Large intestine (tissue), 3 donors: ENCODE measurements around the gene PIK3AP1. TPM values are rescaled to one million over a fixed set of nuclear protein-coding genes. Genes with fewer than 3 reads are reported as not detected.

Experiments used
- DNase-seq, 2 donors: peaks; one replicate each; pipeline versions ENCODE4 v3.0.0 to v3.0.0-alpha.2; 2013
- H3K27ac ChIP-seq: one replicate; pipeline ENCODE4 v1.5.1; 2013; ENCODE audit warnings: low read length
- H3K27me3 ChIP-seq: 2 replicates; pipeline ENCODE4 v1.6.1; 2013; ENCODE audit warnings: low read length; ENCODE audit not compliant: control insufficient read depth, insufficient read depth
- H3K36me3 ChIP-seq: 2 replicates; pipeline ENCODE4 v1.6.1; 2013; ENCODE audit warnings: low read length; ENCODE audit not compliant: control insufficient read depth, insufficient read depth
- H3K4me1 ChIP-seq: one replicate; pipeline ENCODE4 v1.6.1; 2013; ENCODE audit warnings: low read length; ENCODE audit not compliant: control insufficient read depth, insufficient read depth
- H3K4me3 ChIP-seq: one replicate; pipeline ENCODE4 v1.5.1; 2013; ENCODE audit warnings: low read length
- H3K9me3 ChIP-seq: one replicate; pipeline ENCODE4 v1.6.1; 2013; ENCODE audit warnings: mild to moderate bottlenecking, low read depth, low read length, moderate library complexity; ENCODE audit not compliant: control insufficient read depth
- WGBS: methylation state at CpG from one replicate; pipeline ENCODE4 v1.1.5; 2013; ENCODE audit warnings: low lambda C conversion rate; ENCODE audit not compliant: insufficient coverage; 5-methylcytosine and 5-hydroxymethylcytosine counted together
- polyA plus RNA-seq: library from polyadenylated mRNA; unstranded; fragments of 120-200 nt; gene quantifications from one replicate; pipeline ENCODE4 v1.2.1, GENCODE V29; 2013

Gene PIK3AP1
- polyA plus RNA-seq, 1 donor: 5.7 TPM

DNA sequence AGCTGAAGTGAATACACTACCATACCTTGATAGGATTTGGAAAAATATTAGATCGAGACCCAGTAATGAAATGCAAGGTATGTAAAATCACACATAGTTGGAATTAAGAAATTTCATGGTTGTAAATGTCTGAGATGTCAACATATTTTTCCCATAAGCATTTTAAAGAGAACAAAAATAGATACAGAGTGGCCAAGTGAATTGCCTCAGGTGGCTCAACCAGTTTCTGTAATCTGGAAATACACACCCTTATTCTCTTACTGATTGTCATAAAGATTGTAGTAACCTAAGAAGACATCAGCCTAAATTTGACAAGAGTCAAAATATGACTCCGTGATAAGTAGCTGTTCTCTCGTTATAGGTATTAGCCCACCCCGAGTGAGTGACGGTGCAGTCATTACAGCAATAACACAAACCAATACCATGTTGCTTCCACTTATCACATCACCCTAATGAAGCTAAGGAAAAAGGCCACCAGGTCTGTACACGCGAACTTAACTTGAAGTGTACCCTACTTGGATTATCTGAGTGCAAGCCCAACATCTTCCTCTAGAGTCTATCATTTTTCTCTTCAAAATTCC is 23.4 kb downstream of the PIK3AP1 start:
- 100% methylated on average over 1 of the region's 7 CpGs for WGBS

DNA sequence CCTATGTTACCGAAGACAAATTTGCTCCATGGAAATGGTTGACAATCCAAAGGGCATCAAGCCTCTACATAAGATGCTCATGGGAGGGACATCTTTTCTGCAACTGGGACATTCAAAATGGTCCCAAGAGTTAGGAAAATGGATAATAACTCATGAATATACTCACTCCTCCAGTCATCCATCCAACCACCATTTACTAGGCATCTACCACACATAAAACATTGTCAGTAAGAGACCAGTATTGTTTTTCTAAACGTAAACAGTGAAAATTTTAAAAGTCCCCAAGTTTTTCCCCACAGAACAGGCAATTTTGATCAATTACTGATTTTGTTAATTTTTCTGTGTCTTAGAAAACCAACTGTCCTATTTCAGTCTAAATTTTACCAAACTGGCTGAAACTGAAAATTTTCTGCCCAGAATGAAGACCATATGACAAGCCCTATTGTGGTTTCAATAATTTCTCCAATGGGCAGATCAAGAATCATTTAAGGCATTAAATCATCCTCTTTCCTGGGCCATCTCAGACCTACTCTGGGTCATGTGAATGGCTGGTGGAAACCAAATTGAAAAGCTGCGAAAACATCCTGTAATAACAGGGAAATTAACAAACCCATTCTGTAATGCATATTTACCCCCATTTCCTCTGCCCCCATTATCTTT is 24.2 kb downstream of the PIK3AP1 start:
- no peaks in the 10 kb centered on the region for H3K4me1 ChIP-seq
- no peaks in the 10 kb centered on the region for H3K36me3 ChIP-seq
- no peak overlapping the region for H3K4me3 ChIP-seq
- no peak overlapping the region for H3K27ac ChIP-seq
- H3K27me3 ChIP-seq: no peaks in the 10 kb centered on the region
- 61% methylated on average over 3 of the region's 3 CpGs for WGBS
- no peak for DNase-seq
- H3K9me3 ChIP-seq: no peaks in the 10 kb centered on the region

More for the DNA sequence above, 23.4 kb downstream of the PIK3AP1 start:
- Histone ChIP-seq H3K9me3 (no peaks in the 10 kb centered on the region), H3K4me3 (no peak overlapping the region), H3K27ac (no peak overlapping the region), H3K27me3 (no peaks in the 10 kb centered on the region), H3K4me1 (no peaks in the 10 kb centered on the region), H3K36me3 (no peaks in the 10 kb centered on the region)
- DNase-seq: no peak

DNA sequence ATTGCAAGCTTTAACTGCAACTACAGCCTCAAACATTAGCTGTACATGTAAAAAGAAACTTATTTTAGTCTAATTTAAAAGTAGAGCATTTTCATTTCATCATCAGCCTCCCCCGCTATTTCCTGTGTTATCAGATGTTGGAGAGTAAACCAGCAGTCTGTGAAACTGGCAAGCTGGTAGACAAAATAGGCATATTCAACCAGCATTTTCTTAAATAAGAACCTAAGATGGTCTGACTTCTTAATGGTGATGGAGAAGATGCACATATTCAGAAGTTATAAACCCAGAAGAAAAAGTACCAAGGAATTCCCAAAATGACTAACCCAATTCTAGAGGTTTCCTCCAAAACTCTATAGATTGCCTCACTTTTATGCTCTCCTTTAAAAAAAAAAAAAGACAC is 24.9 kb downstream of the PIK3AP1 start:
- no peak overlapping the region for H3K27ac ChIP-seq

DNA sequence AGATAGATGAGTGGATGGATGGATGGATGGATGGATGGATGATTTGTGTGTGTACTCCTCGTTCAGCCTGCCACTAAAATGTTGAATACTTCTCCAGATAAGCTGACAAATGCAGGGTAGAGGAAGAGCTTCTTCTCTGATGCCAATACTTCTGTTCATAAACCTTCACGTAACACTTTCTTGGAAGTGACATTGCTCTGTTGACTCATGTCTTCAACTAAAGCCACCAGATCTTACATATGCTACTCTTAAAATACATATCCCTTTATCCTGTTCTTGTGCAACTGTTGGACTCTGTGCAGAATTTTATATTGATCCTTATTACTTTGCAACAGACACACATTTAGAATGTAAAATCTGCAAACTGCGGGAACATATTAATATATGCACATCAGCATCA is 26.9 kb downstream of the PIK3AP1 start:
- Histone ChIP-seq H3K36me3 (no peaks in the 10 kb centered on the region), H3K4me1 (no peaks in the 10 kb centered on the region), H3K4me3 (no peak overlapping the region), H3K27ac (no peak overlapping the region), H3K9me3 (no peaks in the 10 kb centered on the region), H3K27me3 (no peaks in the 10 kb centered on the region)
- no peak for DNase-seq
- 100% methylated on average over 1 of the region's 3 CpGs for WGBS

More for the DNA sequence above, 24.9 kb downstream of the PIK3AP1 start:
- no CpG with 5 or more reads among the region's 1 CpG for WGBS
- no peak for DNase-seq
- Histone ChIP-seq H3K4me1 (no peaks in the 10 kb centered on the region), H3K27me3 (no peaks in the 10 kb centered on the region), H3K4me3 (no peak overlapping the region), H3K36me3 (no peaks in the 10 kb centered on the region), H3K9me3 (no peaks in the 10 kb centered on the region)

DNA sequence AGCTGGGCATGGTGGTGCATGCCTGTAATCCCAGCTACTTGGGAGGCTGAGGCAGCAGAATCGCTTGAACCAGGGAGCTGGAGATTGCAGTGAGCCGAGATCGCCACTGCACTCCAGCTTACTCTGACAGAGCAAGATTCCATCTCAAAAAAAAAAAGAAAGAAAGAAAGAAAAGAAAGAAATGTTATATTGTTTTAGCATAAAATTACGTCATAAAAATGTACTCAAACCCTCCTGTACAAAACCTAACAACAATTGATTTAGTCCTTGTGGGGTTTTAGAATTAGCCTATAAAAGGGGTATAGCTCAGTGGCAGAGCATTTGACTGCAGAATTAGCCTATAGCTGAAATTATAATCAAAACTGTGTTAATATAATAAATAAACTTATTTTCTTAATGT is 27.9 kb downstream of the PIK3AP1 start:
- Histone ChIP-seq H3K36me3 (no peaks in the 10 kb centered on the region), H3K9me3 (no peaks in the 10 kb centered on the region), H3K27ac (no peak overlapping the region), H3K27me3 (no peaks in the 10 kb centered on the region), H3K4me3 (no peak overlapping the region), H3K4me1 (no peaks in the 10 kb centered on the region)
- 98% methylated on average over 4 of the region's 4 CpGs for WGBS
- DNase-seq: no peak

DNA sequence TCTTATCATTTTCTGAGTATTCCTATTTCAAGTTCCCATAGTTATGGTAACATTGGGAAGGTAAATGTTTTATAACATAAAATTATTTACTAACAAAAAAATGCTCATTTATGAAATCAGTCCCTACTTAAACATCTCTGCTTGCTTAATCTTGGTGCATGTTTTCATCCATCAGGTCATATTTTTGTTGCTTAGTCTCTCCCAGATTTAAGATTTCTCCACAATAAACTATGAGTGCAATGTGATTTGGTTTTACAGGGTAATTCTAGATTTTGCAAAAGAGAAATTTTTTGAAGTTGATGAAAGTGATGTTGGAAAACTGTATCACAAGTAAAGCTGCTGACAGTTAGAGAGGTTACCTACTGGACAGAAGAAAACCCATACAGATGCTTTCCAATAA is 28.6 kb downstream of the PIK3AP1 start:
- Histone ChIP-seq H3K27ac (no peak overlapping the region), H3K9me3 (no peaks in the 10 kb centered on the region), H3K36me3 (no peaks in the 10 kb centered on the region), H3K4me1 (no peaks in the 10 kb centered on the region), H3K4me3 (no peak overlapping the region), H3K27me3 (no peaks in the 10 kb centered on the region)
- no peak for DNase-seq

DNA sequence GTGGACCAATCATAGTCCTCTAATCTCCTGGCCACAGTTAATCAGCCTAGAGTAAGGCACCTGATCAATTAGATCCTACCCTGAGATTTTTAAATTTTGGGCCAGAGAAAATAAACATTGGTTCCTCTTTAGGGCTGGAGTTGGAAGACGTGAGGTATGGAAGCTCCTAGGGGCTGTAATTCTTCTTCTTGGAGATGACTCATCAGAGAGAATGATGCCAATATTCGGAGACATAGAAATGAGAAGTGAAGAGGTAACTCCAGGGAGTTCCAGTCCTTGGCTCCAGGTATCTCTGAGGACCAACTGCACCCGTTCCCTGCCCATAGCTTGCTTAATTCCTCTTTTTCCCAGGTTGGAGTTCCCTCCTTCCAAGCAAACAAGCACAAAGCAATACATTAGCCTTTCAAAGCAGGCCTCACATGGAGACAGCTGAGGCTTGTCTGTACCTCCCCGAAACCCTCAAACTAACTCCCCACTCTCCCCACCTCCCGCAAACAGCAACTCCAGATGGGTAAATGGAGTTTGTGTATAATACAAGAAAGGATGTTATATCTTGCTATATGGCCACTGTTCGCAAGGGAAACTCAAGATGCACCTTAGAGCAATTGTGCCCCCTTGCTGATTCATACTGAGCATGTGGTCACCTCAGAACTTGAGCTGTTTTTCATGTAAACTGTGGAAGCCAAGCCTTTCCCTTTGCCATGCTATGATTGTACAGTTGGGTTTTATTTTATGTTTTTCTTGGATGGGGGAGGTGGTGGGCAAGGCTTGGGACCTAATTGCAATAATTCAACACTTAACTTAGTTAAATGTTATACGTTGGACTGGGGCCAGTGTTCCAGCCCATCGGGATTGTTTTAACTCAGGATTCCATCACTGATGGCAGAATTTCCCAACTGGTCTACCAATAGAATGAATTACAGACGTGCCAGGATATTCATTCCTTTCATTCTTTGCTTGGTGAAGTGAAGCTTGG is 29.3 kb downstream of the PIK3AP1 start:
- DNase-seq: no peak
- H3K4me3 ChIP-seq: no peak overlapping the region
- no peak overlapping the region for H3K27ac ChIP-seq
- H3K36me3 ChIP-seq: no peaks in the 10 kb centered on the region
- no peaks in the 10 kb centered on the region for H3K27me3 ChIP-seq
- H3K9me3 ChIP-seq: no peaks in the 10 kb centered on the region
- WGBS: no CpG with 5 or more reads among the region's 9 CpGs
- no peaks in the 10 kb centered on the region for H3K4me1 ChIP-seq

DNA sequence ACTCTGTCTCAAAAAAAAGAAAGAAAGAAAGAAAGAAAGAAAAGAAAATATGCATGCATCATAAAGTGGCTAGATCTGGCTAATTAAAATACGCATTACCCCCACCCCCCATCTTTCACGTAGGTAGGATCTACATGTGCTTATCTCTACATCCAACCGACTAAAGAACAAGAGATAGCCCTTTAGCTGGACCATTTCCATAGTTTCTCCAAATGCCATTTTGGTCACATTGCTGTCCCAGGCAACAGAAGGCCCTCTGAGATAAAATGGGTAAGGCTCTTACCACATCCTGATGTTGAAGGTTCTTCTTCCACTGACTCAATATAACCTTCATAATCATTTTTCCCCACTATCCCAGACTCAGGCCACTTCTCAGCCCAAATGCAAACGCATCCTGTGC is 31.5 kb downstream of the PIK3AP1 start:
- Histone ChIP-seq H3K9me3 (no peaks in the 10 kb centered on the region), H3K4me3 (no peak overlapping the region), H3K36me3 (no peaks in the 10 kb centered on the region), H3K4me1 (no peaks in the 10 kb centered on the region), H3K27ac (no peak overlapping the region), H3K27me3 (no peaks in the 10 kb centered on the region)
- 100% methylated on average over 3 of the region's 4 CpGs for WGBS
- no peak for DNase-seq

DNA sequence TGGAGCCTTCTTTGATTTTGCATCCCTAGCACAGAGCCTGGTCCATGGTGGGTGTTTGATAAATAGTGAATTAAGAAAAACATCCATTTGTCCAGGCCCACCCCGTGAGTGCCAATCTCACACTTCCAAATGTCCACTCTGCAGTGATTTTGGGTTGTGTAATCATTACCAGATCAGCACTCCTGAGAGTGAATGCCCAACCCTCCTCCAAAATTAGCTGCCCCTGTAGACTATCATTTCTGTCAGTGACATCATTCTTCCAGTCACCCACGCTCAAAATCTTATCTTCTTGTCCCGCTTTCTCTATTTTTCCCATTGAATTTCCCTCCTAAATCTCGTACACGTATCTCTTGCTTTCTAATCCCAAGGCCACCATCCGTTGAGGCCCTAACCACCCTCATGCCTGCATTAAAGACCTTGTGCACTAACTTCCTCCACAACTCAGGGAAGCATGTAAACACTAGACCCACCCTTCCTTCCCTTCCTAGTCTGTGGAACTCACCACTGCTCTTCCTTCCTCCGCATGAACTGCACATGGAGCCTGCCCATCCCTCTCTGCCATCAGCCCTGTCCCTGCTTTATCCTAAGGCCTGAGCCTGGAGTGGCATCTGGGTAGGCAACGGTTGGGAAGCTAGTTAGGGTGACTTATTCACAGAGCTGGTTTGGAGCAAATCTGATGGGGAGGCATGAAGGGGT is 32.8 kb downstream of the PIK3AP1 start:
- H3K4me1 ChIP-seq: no peaks in the 10 kb centered on the region
- no peaks in the 10 kb centered on the region for H3K36me3 ChIP-seq
- DNase-seq: no peak

DNA sequence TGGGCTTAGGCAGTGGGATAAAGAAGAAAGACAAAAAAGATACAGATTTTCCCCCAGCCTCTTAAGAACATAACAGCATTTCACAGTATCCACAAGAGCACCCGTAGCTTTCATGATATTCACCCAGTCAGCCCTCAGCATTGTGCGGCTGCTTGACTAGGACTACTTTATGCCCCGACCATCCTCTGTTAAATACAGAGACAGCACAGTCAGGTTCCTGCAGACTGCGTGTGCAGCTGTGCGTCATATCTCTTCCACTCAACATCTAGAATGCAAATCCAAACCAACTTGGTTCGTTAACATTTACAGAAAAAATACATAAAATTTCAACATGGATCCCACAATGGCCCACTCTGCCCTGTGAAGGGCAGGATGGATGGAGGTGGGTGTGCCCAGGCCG is 33.8 kb downstream of the PIK3AP1 start:
- no peaks in the 10 kb centered on the region for H3K4me1 ChIP-seq
- H3K36me3 ChIP-seq: no peaks in the 10 kb centered on the region
- no peaks in the 10 kb centered on the region for H3K27me3 ChIP-seq
- no peak overlapping the region for H3K27ac ChIP-seq
- no peaks in the 10 kb centered on the region for H3K9me3 ChIP-seq
- WGBS: no CpG with 5 or more reads among the region's 7 CpGs
- no peak for DNase-seq
- H3K4me3 ChIP-seq: no peak overlapping the region

More for the DNA sequence above, 32.8 kb downstream of the PIK3AP1 start:
- Histone ChIP-seq H3K27ac (no peak overlapping the region), H3K4me3 (no peak overlapping the region), H3K9me3 (no peaks in the 10 kb centered on the region), H3K27me3 (no peaks in the 10 kb centered on the region)
- 93% methylated on average over 5 of the region's 8 CpGs for WGBS
